NCI-H128 (cell line): ENCODE measurements around the gene DNMT3A.

Experiments
- DNase-seq: peaks from one replicate; lab custom pipeline; 2025; ENCODE audit not compliant: unreplicated experiment; lab: John Stamatoyannopoulos, UW

Gene DNMT3A

DNA sequence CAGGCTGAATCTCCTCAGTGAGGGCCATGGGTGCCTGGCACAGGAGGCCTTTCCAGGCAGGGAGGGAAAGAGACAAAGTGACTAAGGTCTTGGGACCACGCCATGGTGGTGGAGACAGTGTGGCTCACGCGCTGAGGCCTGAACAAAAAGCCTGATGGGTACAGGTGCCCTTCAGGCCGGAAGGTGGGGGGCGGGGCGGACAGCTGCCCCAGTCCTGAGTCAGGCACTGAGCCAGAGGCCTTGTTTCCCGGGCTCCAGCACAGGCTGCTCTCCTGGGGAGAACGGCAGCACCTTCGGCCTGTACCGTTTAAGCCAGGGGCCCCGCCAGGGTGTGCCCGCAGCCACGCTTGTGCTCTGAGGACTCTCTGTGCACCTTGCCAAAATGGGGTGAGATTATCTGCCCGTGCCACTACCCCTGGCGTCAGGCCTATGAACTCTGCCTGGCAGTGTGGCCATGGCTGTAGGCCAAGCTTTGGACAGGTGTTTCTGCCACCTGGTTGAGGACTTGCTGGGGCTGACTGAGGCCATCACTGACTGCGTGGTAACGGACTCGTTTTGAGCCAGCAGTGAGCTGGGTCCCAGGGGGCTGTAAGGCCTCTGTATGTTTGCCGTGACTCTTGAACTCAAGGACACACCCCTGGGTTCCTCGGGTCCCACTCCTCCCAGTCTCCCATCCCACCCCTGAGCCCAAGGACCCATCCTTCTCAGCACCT lies 31.7 kb upstream of the DNMT3A start:
- no peak for DNase-seq

DNA sequence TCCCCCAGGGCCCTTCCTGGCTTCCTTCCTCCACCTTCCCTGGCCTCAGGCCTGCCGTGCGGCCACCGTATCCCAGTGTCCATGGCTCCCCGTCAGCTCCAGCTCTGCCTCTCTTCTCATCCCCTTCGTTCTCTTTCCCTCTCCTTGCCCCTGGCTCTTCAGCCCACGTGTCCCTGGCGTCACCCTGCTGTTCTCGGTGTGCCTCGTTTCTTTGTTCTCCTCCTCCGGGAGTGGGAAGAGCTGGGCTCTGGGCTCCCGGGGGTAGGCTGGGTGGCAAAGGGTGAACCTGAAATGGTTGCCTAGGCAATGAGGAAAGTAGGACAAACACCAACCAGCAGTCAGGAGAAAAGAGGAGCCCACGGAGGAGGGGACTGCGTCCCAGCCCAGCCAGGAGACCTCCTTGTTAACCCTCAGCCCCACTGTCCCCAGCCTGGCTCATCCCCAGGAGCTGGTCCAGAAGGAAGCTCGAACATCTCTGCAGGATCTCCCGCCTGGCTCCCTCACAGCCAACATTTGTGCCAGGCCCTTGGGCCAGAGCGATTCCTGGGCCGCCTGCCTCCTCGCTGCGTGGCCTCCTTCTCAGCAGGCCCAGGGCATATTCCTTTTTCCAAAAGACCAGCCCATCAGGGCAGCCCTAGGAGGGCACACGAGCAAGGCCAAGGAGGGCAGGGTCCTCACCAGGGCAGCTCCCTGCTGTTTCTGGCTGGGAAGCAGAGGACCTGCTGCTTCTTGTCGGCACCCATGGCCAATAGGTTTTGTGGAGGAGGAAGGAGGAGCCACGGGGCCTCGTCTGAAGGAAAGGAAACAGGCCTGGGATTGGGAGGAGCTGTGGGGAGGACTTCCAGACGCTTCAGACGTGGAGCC lies 30.9 kb upstream of the DNMT3A start:
- DNase-seq: no peak

DNA sequence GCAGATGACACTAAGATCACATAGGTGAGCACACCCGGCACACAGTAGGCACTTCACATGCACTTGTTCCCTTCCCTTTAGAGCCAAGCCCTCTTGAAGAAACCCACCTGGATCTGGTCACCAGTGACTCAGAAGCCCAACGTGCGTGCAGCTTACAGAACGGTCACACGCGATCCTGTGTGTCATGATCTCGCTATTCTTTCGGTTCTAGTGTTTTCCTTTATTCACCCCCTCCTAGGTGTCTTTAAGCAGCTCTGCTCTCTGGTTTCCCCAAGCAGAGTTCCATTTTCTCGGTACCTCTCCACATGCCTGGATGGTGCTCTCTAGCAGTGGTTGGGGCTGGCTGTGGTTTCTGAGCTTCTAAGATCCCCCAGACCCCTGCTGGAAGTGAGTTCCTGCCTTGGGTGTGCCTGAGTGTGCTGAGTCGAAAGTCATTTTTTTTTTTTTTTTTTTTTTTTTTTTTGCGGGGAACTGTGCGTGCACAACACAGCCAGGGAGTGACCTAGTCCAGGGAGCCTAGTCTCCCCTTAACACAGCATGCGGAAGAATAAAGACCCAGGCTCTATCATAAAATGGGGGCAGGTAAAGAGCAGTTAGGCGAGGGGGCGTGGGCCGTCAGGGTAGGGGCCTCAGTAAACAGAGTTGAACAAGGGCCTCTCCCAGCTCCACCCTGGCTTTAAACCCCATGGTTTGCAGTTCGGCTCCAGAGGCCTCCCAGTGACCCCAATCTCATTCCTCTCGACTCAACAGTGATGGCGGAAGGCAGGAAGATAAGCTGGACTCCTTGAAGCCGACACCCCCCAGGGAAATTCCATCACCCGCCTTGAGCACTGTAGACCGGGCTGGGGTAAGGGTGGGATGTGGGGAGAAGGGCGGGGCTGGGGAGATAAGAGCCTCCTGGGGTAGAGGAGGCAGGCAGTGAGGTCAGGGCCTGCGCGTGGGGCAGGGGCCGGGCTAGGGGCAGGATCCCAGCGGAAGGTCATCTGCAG lies 29.8 kb upstream of the DNMT3A start:
- no peak for DNase-seq

- no peak for DNase-seq
Measured at GRCh38 chr2:25369876-25370275, 28.2 kb upstream of the DNMT3A start.

DNA sequence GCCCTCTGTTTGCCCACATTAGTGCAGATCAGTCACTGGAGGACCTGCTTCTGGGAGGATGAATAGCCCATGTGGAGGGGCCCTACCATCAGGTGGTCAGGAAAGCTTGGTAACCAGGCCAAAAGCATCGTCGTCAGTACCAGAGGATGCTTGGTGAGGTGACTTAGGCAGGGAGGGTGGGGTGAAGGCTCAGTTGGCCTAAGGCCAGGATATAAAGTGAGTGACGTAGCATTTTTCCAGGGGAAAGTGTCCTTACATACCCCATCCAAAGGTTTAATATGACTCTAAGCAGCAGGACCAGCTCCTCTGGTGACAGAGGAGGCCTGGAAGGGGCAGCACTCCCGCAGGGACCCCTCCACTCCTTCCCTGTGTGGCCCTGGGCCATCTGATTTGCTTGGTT lies 27.7 kb upstream of the DNMT3A start:
- DNase-seq: no peak

GRCh38 chr2:25368660-25369059 lies 26.9 kb upstream of the DNMT3A start:
- no peak for DNase-seq

- DNase-seq: no peak
Measured at GRCh38 chr2:25367296-25367695, 25.6 kb upstream of the DNMT3A start.

GRCh38 chr2:25366629-25367028 lies 24.9 kb upstream of the DNMT3A start:
- no peak for DNase-seq

GRCh38 chr2:25365241-25365640 lies 23.5 kb upstream of the DNMT3A start:
- no peak for DNase-seq

- DNase-seq: no peak
Measured at GRCh38 chr2:25363733-25364132, 22.0 kb upstream of the DNMT3A start.

DNA sequence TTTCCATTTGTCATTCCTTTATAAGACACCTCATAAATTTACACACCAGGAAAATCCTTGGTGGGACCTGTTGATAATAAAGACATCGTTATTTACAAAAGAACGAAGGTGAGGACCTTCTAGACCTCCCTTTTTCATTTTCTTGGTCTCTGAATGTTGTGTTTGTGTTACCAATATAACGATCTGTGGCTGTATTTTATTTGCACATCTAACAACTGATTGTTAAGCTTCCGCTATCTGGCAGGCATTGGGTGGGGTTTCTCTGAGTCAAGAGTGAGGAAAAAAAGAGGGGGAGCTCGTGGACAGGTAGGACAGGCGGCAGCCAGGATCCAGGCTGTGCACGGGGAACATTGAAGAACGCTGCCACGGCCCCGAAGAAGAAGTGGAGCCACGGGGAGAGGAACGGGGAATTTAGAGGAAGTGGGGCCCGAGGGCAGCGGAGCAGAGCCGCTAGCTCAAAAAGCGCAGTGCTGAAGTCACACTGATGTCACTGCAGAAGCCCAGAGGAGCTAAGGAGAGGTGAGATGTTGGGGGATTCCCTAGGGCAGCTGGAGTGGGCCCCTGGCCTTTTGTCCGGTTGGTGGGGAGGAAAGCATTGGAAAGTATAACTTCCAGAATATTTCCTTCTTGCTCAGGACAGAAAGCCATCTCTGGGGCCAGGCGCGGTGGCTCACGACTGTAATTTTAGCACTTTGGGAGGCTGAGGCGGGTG lies 20.9 kb upstream of the DNMT3A start:
- DNase-seq: no peak

DNA sequence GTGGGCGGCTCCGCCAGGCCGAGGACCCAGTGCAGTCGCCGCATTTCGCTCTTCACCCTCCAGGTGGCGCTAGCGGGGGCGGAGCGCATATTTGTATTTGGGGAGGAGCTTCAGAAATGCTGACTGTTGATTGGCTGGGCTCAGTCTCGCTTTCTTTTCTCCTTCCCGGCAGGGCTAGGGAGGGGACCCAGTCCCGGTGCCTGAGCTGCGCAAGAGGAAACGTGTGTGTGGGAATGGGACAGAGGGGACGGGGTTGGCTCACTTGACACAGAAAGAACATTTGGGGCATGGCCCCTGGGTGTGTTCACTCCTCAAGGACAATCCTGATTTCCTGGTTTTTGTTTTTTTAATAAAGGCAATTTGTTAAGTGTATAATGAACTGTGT lies 20.3 kb upstream of the DNMT3A start:
- peak; percentile 71 for DNase-seq

DNA sequence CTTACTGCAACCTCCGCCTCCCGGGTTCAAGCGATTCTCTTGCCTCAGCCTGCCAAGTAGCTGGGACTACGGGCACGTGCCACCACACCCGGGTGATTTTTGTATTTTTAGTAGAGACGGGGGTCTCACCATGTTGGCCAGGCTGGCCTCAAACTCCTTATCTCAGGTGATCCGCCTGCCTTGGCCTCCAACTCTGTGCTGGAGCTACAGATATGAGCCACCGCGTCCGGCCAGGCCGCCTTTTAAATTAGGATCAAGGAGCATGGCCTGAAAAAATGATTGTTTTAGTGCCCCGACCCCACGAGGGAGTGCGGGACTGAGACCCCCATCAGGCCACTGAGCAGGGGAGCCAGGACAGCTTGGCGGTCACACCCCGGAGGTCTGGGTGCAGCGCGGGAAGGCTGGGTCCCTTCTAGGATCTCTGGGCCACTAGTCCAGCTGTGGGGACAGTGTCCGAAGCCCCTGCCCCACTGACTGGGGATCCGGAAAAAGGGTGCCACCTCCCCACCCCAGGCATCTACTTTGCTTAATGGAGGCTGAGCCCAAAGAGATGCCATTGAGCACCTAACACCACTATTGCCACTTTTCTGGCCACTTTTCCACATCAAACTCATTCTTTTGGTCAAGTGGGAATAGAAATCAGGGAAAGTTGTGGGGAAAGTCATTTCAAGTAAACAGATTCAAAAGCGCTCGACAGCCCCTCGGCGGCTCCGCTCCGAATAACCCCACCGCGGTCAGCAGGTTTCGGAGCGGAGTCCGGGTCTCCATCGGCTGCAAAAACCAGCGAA lies 19.7 kb upstream of the DNMT3A start:
- no peak for DNase-seq

- no peak for DNase-seq
Measured at GRCh38 chr2:25358836-25359235, 17.1 kb upstream of the DNMT3A start.

GRCh38 chr2:25358249-25358815 lies 16.6 kb upstream of the DNMT3A start:
- no peak for DNase-seq

GRCh38 chr2:25356088-25356487 lies 14.4 kb upstream of the DNMT3A start:
- DNase-seq: no peak

DNA sequence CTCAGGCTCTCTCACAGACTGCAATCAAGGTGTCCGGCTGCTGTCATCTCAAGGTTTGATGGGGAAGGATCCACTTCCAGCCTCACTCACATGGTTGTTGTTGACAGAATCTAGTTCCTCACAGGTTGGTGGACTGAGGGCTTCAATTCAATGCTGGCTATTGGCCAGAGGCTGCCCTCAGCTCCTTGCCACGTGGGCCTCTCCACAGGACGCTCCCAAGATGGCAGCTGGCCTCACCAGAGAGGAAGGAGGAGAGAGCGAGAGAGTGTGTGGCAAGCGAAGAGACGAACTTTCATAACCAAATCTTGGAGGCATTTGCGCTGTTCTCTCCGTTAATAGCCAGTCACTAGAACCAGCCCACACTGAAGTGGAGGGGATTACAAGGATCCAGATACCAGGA lies 13.5 kb upstream of the DNMT3A start:
- DNase-seq: no peak

GRCh38 chr2:25354116-25354515 lies 12.4 kb upstream of the DNMT3A start:
- no peak for DNase-seq

DNA sequence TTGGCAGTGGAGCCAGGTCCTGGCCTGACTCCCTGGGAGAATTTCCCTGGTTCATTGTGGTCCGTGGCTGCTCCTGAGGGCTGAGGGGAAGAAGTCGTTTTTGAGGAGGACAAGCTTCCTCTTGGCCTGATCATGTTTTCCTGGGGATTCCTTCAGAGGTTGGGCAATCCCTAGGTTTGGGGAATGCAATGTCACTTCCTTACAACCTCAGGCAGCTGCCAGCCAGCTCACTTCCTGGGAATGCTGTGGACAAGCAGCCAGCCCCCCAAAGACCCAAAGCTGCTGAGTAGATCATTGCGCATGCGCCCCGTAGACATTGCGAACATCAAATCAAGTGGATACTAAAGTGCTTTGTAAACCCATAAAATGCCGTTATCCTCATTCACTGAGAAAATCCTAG lies 7.7 kb upstream of the DNMT3A start:
- DNase-seq: no peak

DNA sequence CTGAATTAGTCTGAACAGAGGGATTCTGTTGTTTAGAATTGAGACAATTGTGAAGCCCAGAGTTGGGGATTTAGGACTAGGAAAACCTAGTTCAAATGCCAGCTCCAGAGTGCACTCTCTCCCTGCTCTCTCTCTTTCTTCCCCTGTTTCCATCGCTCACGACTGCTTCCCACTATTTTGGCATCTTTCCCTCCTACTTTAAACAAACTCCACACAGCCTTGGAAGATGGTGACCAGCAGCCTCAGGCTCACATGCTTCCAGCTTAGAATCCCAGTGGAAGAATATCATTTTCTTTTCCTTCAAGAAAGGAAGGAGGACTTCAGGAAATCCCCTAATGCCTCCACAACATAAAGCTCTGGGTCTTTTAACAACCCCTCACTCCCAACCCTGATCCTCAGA lies 6.1 kb upstream of the DNMT3A start:
- no peak for DNase-seq
